NB4 (cell line): ENCODE results near the gene ESYT2.
A peak's percentile ranks its signal among the peaks of the same experiment; 100 is the strongest.

Source experiments
- MYC ChIP-seq: IDR thresholded peaks from 2 replicates; pipeline ENCODE4 v1.6.1; 2011; ENCODE audit warnings: low read depth, low read length
- POLR2A ChIP-seq: IDR thresholded peaks from 2 replicates; pipeline ENCODE4 v1.6.1; 2011; ENCODE audit warnings: mild to moderate bottlenecking; ENCODE audit not compliant: insufficient read length; ENCODE audit errors: extremely low read depth
- TF ChIP-seq, protein P1 (sequence below): IDR thresholded peaks from one replicate; pipeline ENCODE4 v1.5.1; 2012; ENCODE audit warnings: low read depth, low read length

DNA sequence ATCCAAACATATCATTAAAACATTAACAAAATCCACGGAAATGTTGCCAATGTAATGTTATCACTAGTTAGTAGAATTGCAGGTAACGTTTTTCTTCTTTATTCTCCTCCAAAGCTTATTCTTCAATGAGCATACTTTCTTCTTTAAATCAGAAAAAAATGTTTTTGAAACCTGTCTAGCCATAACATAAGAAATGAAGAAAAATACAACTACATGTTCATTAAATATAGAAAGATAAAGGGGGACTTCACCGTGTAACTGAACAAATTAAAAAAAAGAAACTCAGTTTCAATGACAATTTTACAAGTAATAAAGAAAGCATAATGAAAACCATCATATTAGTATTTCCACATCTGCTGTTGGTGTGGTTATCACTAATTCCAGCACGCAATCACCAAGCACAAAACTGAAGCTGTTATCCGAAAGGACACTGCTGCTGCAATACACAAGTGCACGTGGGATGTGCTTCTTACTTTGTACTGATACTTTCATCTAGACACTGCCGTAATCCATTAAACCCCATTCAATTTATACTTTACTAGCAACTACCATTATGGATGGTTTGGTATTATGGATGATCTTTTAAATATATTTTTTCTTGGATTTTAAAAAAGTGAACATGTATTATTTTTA lies 9.6 kb downstream of the ESYT2 start:
- no peak for TF ChIP-seq POLR2A
- TF ChIP-seq, protein P1, sequence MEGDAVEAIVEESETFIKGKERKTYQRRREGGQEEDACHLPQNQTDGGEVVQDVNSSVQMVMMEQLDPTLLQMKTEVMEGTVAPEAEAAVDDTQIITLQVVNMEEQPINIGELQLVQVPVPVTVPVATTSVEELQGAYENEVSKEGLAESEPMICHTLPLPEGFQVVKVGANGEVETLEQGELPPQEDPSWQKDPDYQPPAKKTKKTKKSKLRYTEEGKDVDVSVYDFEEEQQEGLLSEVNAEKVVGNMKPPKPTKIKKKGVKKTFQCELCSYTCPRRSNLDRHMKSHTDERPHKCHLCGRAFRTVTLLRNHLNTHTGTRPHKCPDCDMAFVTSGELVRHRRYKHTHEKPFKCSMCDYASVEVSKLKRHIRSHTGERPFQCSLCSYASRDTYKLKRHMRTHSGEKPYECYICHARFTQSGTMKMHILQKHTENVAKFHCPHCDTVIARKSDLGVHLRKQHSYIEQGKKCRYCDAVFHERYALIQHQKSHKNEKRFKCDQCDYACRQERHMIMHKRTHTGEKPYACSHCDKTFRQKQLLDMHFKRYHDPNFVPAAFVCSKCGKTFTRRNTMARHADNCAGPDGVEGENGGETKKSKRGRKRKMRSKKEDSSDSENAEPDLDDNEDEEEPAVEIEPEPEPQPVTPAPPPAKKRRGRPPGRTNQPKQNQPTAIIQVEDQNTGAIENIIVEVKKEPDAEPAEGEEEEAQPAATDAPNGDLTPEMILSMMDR = no peak
- peak; percentile 76 for TF ChIP-seq MYC
